PC-3 (cell line): ENCODE measurements around the gene CFAP221. TPM values are rescaled to one million over a fixed set of nuclear protein-coding genes. Genes with fewer than 3 reads are reported as not detected.

Experiments used
- ATAC-seq: fragments of 200-7000 bp; cut with Tn5 transposase; 2 replicates; pipeline ENCODE4 v1.9.1; 2020; ENCODE audit warnings: mild to moderate bottlenecking, moderate library complexity
- BruUV-seq: library from RNA; stranded (reverse); fragments of 400-500 nt; replicated peaks from 2 replicates; lab custom pipeline; 2021; lab: Mats Ljungman, UMichigan
- CTCF ChIA-PET: fragments of 300-600 bp; sonication (Branson Sonifier 250); formaldehyde crosslinking; loops from one replicate; lab custom pipeline; 2022; ENCODE audit warnings: antibody characterized with exemption; lab: Charles Lee
- POLR2A ChIA-PET: fragments of 300-600 bp; sonication (Branson Sonifier 250); formaldehyde crosslinking; loops from one replicate; lab custom pipeline; 2022; ENCODE audit warnings: antibody characterized with exemption; ENCODE audit not compliant: unreplicated experiment; lab: Charles Lee
- DNase-seq: peaks from one replicate; pipeline ENCODE4 v3.0.0-alpha.2; 2015
- H2AFZ ChIP-seq: fragments of 300-600 bp; sonication (generic); 2 replicates; pipeline ENCODE4 v1.6.0; 2016; ENCODE audit warnings: antibody characterized with exemption, low read length
- H3F3A ChIP-seq: fragments of 300-600 bp; sonication (generic); one replicate; pipeline ENCODE4 v1.6.0; 2017; ENCODE audit warnings: antibody characterized with exemption, low read length, control low read depth, mild to moderate bottlenecking; ENCODE audit not compliant: unreplicated experiment
- H3K27ac ChIP-seq: fragments of 300-600 bp; sonication (generic); 2 replicates; pipeline ENCODE4 v1.5.1; 2016; ENCODE audit warnings: mild to moderate bottlenecking, low read length
- H3K27me3 ChIP-seq: fragments of 300-600 bp; sonication (generic); 2 replicates; pipeline ENCODE4 v1.6.1; 2016; ENCODE audit warnings: low read length, mixed read lengths
- H3K36me3 ChIP-seq: fragments of 300-600 bp; sonication (generic); 2 replicates; pipeline ENCODE4 v1.6.1; 2016; ENCODE audit warnings: low read depth, mixed run types, low read length, mixed read lengths
- H3K4me1 ChIP-seq: fragments of 300-600 bp; sonication (generic); 2 replicates; pipeline ENCODE4 v1.5.1; 2016; ENCODE audit warnings: low read length; ENCODE audit not compliant: insufficient read depth
- H3K4me2 ChIP-seq: fragments of 300-600 bp; sonication (generic); 2 replicates; pipeline ENCODE4 v1.6.0; 2016; ENCODE audit warnings: low read length
- H3K4me3 ChIP-seq: fragments of 300-600 bp; sonication (generic); 2 replicates; pipeline ENCODE4 v1.5.1; 2016; ENCODE audit warnings: mild to moderate bottlenecking, low read length, mixed read lengths
- H3K79me2 ChIP-seq: fragments of 300-600 bp; sonication (generic); 2 replicates; pipeline ENCODE4 v1.6.1; 2017; ENCODE audit warnings: low read length, mixed read lengths
- H3K9ac ChIP-seq: fragments of 300-600 bp; sonication (generic); 2 replicates; pipeline ENCODE4 v1.6.0; 2016; ENCODE audit warnings: mild to moderate bottlenecking, low read length
- H3K9me2 ChIP-seq: fragments of 300-600 bp; sonication (generic); replicated peaks from 2 replicates; pipeline ENCODE4 v1.6.1; 2016; ENCODE audit warnings: mixed run types, low read length, mixed read lengths
- H3K9me3 ChIP-seq: fragments of 300-600 bp; sonication (generic); 2 replicates; pipeline ENCODE4 v1.6.1; 2016; ENCODE audit warnings: low read length, mixed read lengths
- H4K20me1 ChIP-seq: fragments of 300-600 bp; sonication (generic); 2 replicates; pipeline ENCODE4 v1.6.1; 2016; ENCODE audit warnings: low read length, mixed read lengths
- CTCF ChIP-seq: fragments of 300-600 bp; sonication (generic); conservative IDR thresholded peaks from 2 replicates; pipeline ENCODE4 v1.5.1; 2017; ENCODE audit warnings: antibody characterized with exemption, low read depth, mild to moderate bottlenecking, low read length
- EZH2 ChIP-seq: fragments of 300-600 bp; sonication (generic); IDR thresholded peaks from one replicate; pipeline ENCODE4 v1.6.1; 2017; ENCODE audit warnings: antibody characterized with exemption, mild to moderate bottlenecking, low read length; ENCODE audit not compliant: unreplicated experiment
- EZH2phosphoT487 ChIP-seq: fragments of 300-600 bp; sonication (generic); IDR thresholded peaks from 2 replicates; pipeline ENCODE4 v1.6.1; 2018; ENCODE audit warnings: mild to moderate bottlenecking, antibody characterized with exemption, low read length, borderline replicate concordance
- intact Hi-C: fragments of 100-400 bp; cut with micrococcal nuclease; formaldehyde crosslinking; loops from 2 replicates; pipeline ENCODE4 v1.9.0; 2023
- total RNA-seq: library from RNA; depleted of rRNA; stranded (reverse); fragments of >200 nt; gene quantifications from 2 replicates; pipeline ENCODE4 v1.2.3, GENCODE V29; 2014

Gene CFAP221
- total RNA-seq, 1 experiment from 2014 or later = not detected

- no peaks in the 10 kb centered on the region for H3F3A ChIP-seq
- H3K9me3 ChIP-seq = no peaks in the 10 kb centered on the region
- H3K4me3 ChIP-seq = no peak overlapping the region
- H3K9me2 ChIP-seq = no peaks in the 10 kb centered on the region
- POLR2A ChIA-PET = no interaction called here
- no peak overlapping the region for H2AFZ ChIP-seq
- CTCF ChIA-PET = no interaction called here
- no TSS peak for BruUV-seq
- intact Hi-C loops = no loop called here
- H3K27me3 ChIP-seq = peaks cover 14% of the 10 kb centered on the region
- H3K4me2 ChIP-seq = no peak overlapping the region
- no peak for ATAC-seq
- no peaks in the 10 kb centered on the region for H3K79me2 ChIP-seq
- DNase-seq = no peak
- H3K36me3 ChIP-seq = no peaks in the 10 kb centered on the region
- no peaks in the 10 kb centered on the region for H3K4me1 ChIP-seq
- no peaks in the 10 kb centered on the region for H4K20me1 ChIP-seq
- no peak overlapping the region for H3K9ac ChIP-seq
- H3K27ac ChIP-seq = no peak overlapping the region
- TF ChIP-seq CTCF = no peak
- TF ChIP-seq EZH2 = no peak
These were observed 40.2 kb downstream of the CFAP221 start for GRCh38 chr2:119584469-119584868.

GRCh38 chr2:119586085-119586484 is 41.8 kb downstream of the CFAP221 start:
- POLR2A ChIA-PET = no interaction called here
- no peaks in the 10 kb centered on the region for H3F3A ChIP-seq

GRCh38 chr2:119590873-119591272 is 46.6 kb downstream of the CFAP221 start:
- intact Hi-C loops = no loop called here
- ChIA-PET POLR2A (no interaction called here), CTCF (no interaction called here)
- Histone ChIP-seq H3K27ac (no peak overlapping the region), H3K9ac (no peak overlapping the region), H3F3A (no peaks in the 10 kb centered on the region), H3K27me3 (peaks cover 68% of the 10 kb centered on the region), H3K9me2 (no peaks in the 10 kb centered on the region), H3K36me3 (no peaks in the 10 kb centered on the region), H2AFZ (no peak overlapping the region), H3K4me2 (no peak overlapping the region), H3K4me3 (no peak overlapping the region), H4K20me1 (no peaks in the 10 kb centered on the region), H3K9me3 (no peaks in the 10 kb centered on the region), H3K4me1 (no peaks in the 10 kb centered on the region), H3K79me2 (no peaks in the 10 kb centered on the region)
- DNase-seq = no peak
- TF ChIP-seq CTCF (no peak), EZH2phosphoT487 (no peak), EZH2 (no peak)
- no peak for ATAC-seq
- no TSS peak for BruUV-seq

More at GRCh38 chr2:119586085-119586484, 41.8 kb downstream of the CFAP221 start:
- Histone ChIP-seq H3K79me2 (no peaks in the 10 kb centered on the region), H3K27me3 (peaks cover 29% of the 10 kb centered on the region), H3K27ac (no peak overlapping the region), H3K36me3 (no peaks in the 10 kb centered on the region), H2AFZ (no peak overlapping the region), H3K9me2 (no peaks in the 10 kb centered on the region), H4K20me1 (no peaks in the 10 kb centered on the region), H3K4me3 (no peak overlapping the region), H3K9ac (no peak overlapping the region), H3K4me1 (no peaks in the 10 kb centered on the region), H3K4me2 (no peak overlapping the region), H3K9me3 (no peaks in the 10 kb centered on the region)
- DNase-seq (no peak), ATAC-seq (no peak)
- CTCF ChIA-PET = no interaction called here
- BruUV-seq = no TSS peak
- TF ChIP-seq EZH2 (no peak), EZH2phosphoT487 (no peak), CTCF (no peak)
- intact Hi-C loops = no loop called here
